Tibial nerve (tissue), 4 donors: ENCODE data around the gene ARFGEF3.

Experiments used
- EP300 ChIP-seq, 2 donors: sonication (generic); formaldehyde crosslinking; IDR thresholded peaks; one replicate each; pipeline ENCODE4 v1.6.1; 2017; ENCODE audit warnings: antibody characterized with exemption in 2 of 2, mild to moderate bottlenecking in 1 of 2
- POLR2A ChIP-seq, 2 donors: fragments of 450-650 bp; IDR thresholded peaks; one replicate each; pipeline ENCODE4 v1.6.1; 2017; ENCODE audit warnings: antibody characterized with exemption in 2 of 2, mild to moderate bottlenecking in 2 of 2, moderate library complexity in 2 of 2
- TF ChIP-seq, protein P1 (sequence below), 5 experiments: fragments of 200-600 bp in 3 of 5; fragments of 450-650 bp in 2 of 5; sonication (generic) in 3 of 5; IDR thresholded peaks; one replicate each; pipeline ENCODE4 v1.5.1; 2016 to 2019; ENCODE audit warnings: antibody characterized with exemption in 5 of 5, mild to moderate bottlenecking in 3 of 5, moderate library complexity in 2 of 5

GRCh38 chr6:138188278-138188941 is 26.7 kb downstream of the ARFGEF3 start:
- TF ChIP-seq, protein P1, sequence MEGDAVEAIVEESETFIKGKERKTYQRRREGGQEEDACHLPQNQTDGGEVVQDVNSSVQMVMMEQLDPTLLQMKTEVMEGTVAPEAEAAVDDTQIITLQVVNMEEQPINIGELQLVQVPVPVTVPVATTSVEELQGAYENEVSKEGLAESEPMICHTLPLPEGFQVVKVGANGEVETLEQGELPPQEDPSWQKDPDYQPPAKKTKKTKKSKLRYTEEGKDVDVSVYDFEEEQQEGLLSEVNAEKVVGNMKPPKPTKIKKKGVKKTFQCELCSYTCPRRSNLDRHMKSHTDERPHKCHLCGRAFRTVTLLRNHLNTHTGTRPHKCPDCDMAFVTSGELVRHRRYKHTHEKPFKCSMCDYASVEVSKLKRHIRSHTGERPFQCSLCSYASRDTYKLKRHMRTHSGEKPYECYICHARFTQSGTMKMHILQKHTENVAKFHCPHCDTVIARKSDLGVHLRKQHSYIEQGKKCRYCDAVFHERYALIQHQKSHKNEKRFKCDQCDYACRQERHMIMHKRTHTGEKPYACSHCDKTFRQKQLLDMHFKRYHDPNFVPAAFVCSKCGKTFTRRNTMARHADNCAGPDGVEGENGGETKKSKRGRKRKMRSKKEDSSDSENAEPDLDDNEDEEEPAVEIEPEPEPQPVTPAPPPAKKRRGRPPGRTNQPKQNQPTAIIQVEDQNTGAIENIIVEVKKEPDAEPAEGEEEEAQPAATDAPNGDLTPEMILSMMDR (IDR thresholded peaks at IDR 0.05), result no peak
- TF ChIP-seq POLR2A (IDR thresholded peaks at IDR 0.05) (no peak), EP300 (IDR thresholded peaks at IDR 0.05) (no peak)
